Tibial nerve (tissue), 4 donors: ENCODE data around the gene KLRG1.

Source experiments
- EP300 ChIP-seq, 2 donors: sonication (generic); formaldehyde crosslinking; IDR thresholded peaks; one replicate each; pipeline ENCODE4 v1.6.1; 2017; ENCODE audit warnings: antibody characterized with exemption in 2 of 2, mild to moderate bottlenecking in 1 of 2
- POLR2A ChIP-seq, 2 donors: fragments of 450-650 bp; IDR thresholded peaks; one replicate each; pipeline ENCODE4 v1.6.1; 2017; ENCODE audit warnings: antibody characterized with exemption in 2 of 2, mild to moderate bottlenecking in 2 of 2, moderate library complexity in 2 of 2
- TF ChIP-seq, protein P1 (sequence below), 5 experiments: fragments of 200-600 bp in 3 of 5; fragments of 450-650 bp in 2 of 5; sonication (generic) in 3 of 5; IDR thresholded peaks; one replicate each; pipeline ENCODE4 v1.5.1; 2016 to 2019; ENCODE audit warnings: antibody characterized with exemption in 5 of 5, mild to moderate bottlenecking in 3 of 5, moderate library complexity in 2 of 5

- TF ChIP-seq, protein P1, sequence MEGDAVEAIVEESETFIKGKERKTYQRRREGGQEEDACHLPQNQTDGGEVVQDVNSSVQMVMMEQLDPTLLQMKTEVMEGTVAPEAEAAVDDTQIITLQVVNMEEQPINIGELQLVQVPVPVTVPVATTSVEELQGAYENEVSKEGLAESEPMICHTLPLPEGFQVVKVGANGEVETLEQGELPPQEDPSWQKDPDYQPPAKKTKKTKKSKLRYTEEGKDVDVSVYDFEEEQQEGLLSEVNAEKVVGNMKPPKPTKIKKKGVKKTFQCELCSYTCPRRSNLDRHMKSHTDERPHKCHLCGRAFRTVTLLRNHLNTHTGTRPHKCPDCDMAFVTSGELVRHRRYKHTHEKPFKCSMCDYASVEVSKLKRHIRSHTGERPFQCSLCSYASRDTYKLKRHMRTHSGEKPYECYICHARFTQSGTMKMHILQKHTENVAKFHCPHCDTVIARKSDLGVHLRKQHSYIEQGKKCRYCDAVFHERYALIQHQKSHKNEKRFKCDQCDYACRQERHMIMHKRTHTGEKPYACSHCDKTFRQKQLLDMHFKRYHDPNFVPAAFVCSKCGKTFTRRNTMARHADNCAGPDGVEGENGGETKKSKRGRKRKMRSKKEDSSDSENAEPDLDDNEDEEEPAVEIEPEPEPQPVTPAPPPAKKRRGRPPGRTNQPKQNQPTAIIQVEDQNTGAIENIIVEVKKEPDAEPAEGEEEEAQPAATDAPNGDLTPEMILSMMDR (IDR thresholded peaks at IDR 0.05) = no peak
- TF ChIP-seq POLR2A (IDR thresholded peaks at IDR 0.05) = no peak
- no peak for TF ChIP-seq EP300 (IDR thresholded peaks at IDR 0.05)
Observed at GRCh38 chr12:8943565-8944186, 45.7 kb upstream of the KLRG1 start.
